DOHH2 (cell line): ENCODE data around the gene TRPM2.

Experiments
- H3F3A ChIP-seq: fragments of 200-600 bp; sonication (generic), shearing (Covaris generic); 2 replicates; pipeline ENCODE4 v1.6.0; 2016; ENCODE audit warnings: antibody characterized with exemption, mild to moderate bottlenecking; ENCODE audit not compliant: control insufficient read depth, insufficient read depth
- H3K27ac ChIP-seq: fragments of 200-600 bp; sonication (generic); 2 replicates; pipeline ENCODE4 v1.5.1; 2014; ENCODE audit warnings: low read depth, mild to moderate bottlenecking, low read length, moderate library complexity
- H3K27me3 ChIP-seq: fragments of 200-600 bp; sonication (generic); 2 replicates; pipeline ENCODE4 v1.6.1; 2014; ENCODE audit warnings: mild to moderate bottlenecking, low read length, mixed read lengths; ENCODE audit not compliant: control insufficient read depth
- H3K36me3 ChIP-seq: fragments of 200-600 bp; sonication (generic); 2 replicates; pipeline ENCODE4 v1.6.1; 2014; ENCODE audit warnings: mild to moderate bottlenecking, low read length, moderate library complexity, mixed read lengths; ENCODE audit not compliant: control insufficient read depth
- H3K4me1 ChIP-seq: fragments of 200-600 bp; sonication (generic); 2 replicates; pipeline ENCODE4 v1.6.1; 2014; ENCODE audit warnings: mild to moderate bottlenecking, low read length, mixed read lengths; ENCODE audit not compliant: control insufficient read depth
- H3K4me2 ChIP-seq: fragments of 200-600 bp; sonication (generic); 2 replicates; pipeline ENCODE4 v1.6.0; 2014; ENCODE audit warnings: mild to moderate bottlenecking, low read length, moderate library complexity
- H3K4me3 ChIP-seq: fragments of 200-600 bp; sonication (generic); 2 replicates; pipeline ENCODE4 v1.5.1; 2014; ENCODE audit warnings: mild to moderate bottlenecking, low read length, mixed read lengths
- H3K79me2 ChIP-seq: fragments of 200-600 bp; sonication (generic); 2 replicates; pipeline ENCODE4 v1.6.1; 2014; ENCODE audit warnings: mild to moderate bottlenecking, low read length, mixed read lengths; ENCODE audit not compliant: control insufficient read depth
- H3K9me2 ChIP-seq: fragments of 200-600 bp; sonication (generic); replicated peaks from 2 replicates; pipeline ENCODE4 v1.6.1; 2014; ENCODE audit warnings: mild to moderate bottlenecking, low read length, mixed read lengths; ENCODE audit not compliant: control insufficient read depth
- H3K9me3 ChIP-seq: fragments of 200-600 bp; sonication (generic); 2 replicates; pipeline ENCODE4 v1.6.1; 2014; ENCODE audit warnings: antibody characterized with exemption, low read length, mixed read lengths; ENCODE audit not compliant: control insufficient read depth, insufficient read depth
- H4K20me1 ChIP-seq: fragments of 200-600 bp; sonication (generic); 2 replicates; pipeline ENCODE4 v1.6.0; 2014; ENCODE audit warnings: low read depth, mild to moderate bottlenecking, antibody characterized with exemption, low read length, moderate library complexity; ENCODE audit not compliant: control insufficient read depth, insufficient read depth
- CTCF ChIP-seq: fragments of 200-600 bp; sonication (generic); IDR thresholded peaks from one replicate; pipeline ENCODE4 v1.5.1; 2014; ENCODE audit warnings: antibody characterized with exemption, mild to moderate bottlenecking, low read depth, low read length; ENCODE audit not compliant: poor library complexity, severe bottlenecking
- EZH2phosphoT487 ChIP-seq: fragments of 200-600 bp; sonication (generic); IDR thresholded peaks from 2 replicates; pipeline ENCODE4 v1.6.1; 2017; ENCODE audit warnings: borderline replicate concordance, mild to moderate bottlenecking, antibody characterized with exemption, low read length, moderate library complexity, mixed read lengths

Gene TRPM2

GRCh38 chr21:44365967-44366585, 12.7 kb downstream of the TRPM2 start:
- Histone ChIP-seq H3K27me3 (no peaks in the 10 kb centered on the region), H3K27ac (no peak overlapping the region), H3K79me2 (no peaks in the 10 kb centered on the region), H3K9me3 (peaks cover 12% of the 10 kb centered on the region; the same call in 1 of the 2 replicates), H4K20me1 (no peaks in the 10 kb centered on the region), H3K4me2 (no peak overlapping the region), H3F3A (no peaks in the 10 kb centered on the region), H3K4me1 (no peaks in the 10 kb centered on the region), H3K4me3 (no peak overlapping the region), H3K9me2 (no peaks in the 10 kb centered on the region), H3K36me3 (no peaks in the 10 kb centered on the region)
- TF ChIP-seq CTCF, result no peak
- no peak for TF ChIP-seq EZH2phosphoT487

GRCh38 chr21:44366586-44367211, 13.3 kb downstream of the TRPM2 start:
- no peaks in the 10 kb centered on the region for H3K4me1 ChIP-seq
- no peak overlapping the region for H3K4me3 ChIP-seq
- no peak overlapping the region for H3K4me2 ChIP-seq
- no peaks in the 10 kb centered on the region for H3K27me3 ChIP-seq
- no peaks in the 10 kb centered on the region for H3K36me3 ChIP-seq
- peaks cover 12% of the 10 kb centered on the region; the same call in 1 of the 2 replicates for H3K9me3 ChIP-seq
- H3K27ac ChIP-seq, result no peak overlapping the region
- no peaks in the 10 kb centered on the region for H3K79me2 ChIP-seq
- no peaks in the 10 kb centered on the region for H3F3A ChIP-seq
- TF ChIP-seq EZH2phosphoT487 (no peak), CTCF (no peak)
- H3K9me2 ChIP-seq, result no peaks in the 10 kb centered on the region
- no peaks in the 10 kb centered on the region for H4K20me1 ChIP-seq

- Histone ChIP-seq H3K36me3 (no peaks in the 10 kb centered on the region), H3K9me3 (peaks cover 12% of the 10 kb centered on the region; the same call in 1 of the 2 replicates), H4K20me1 (no peaks in the 10 kb centered on the region), H3K27me3 (no peaks in the 10 kb centered on the region), H3K79me2 (no peaks in the 10 kb centered on the region), H3K4me1 (no peaks in the 10 kb centered on the region), H3K4me2 (no peak overlapping the region), H3K4me3 (no peak overlapping the region), H3K27ac (no peak overlapping the region), H3K9me2 (no peaks in the 10 kb centered on the region), H3F3A (no peaks in the 10 kb centered on the region)
- no peak for TF ChIP-seq EZH2phosphoT487
- no peak for TF ChIP-seq CTCF
Measured at GRCh38 chr21:44368711-44369446, 15.5 kb downstream of the TRPM2 start.
